Measurements from ENCODE around the gene PEX5L. TPM values are rescaled to one million over a fixed set of nuclear protein-coding genes. Genes with fewer than 3 reads are reported as not detected.
A peak's percentile ranks its signal among the peaks of the same experiment; 100 is the strongest.

PEX5L gene
- total RNA-seq, 6 experiments from 2014 or later: 0.09 to 0.28 (median 0.11) TPM; not detected in 1

DNA sequence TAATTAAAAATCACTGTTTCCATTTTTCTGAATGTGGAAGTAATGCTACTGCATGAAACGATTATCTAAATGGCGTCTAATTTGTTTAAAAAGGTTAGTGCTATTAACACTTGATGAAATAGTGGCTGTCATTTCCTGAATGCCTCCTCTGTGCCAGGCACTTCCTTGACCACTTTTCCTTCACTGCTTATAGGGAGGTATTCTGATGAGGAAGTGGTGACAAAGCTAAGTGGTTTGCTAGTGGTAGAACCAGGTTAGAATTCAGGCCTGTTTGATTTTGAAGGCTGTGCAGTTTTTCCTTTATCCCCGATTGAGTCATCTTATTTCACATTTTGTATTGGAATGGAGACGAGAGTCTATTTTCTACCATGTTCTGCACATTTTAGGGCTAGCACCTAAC, 264.9 kb downstream of the PEX5L start:
- H3K4me1 Mint-ChIP-seq (ENCODE audit: low read depth): peaks cover 18% of the 10 kb centered on the region
- H3K27me3 Mint-ChIP-seq (ENCODE audit: insufficient read depth): no peaks in the 10 kb centered on the region; the same call in 1 of the 2 replicates
- peaks cover 30% of the 10 kb centered on the region for H3K36me3 Mint-ChIP-seq (ENCODE audit: low read depth)
- no peak overlapping the region for H3K27ac Mint-ChIP-seq
- peaks cover 9% of the 10 kb centered on the region; the same call in 1 of the 2 replicates for H3K9me3 Mint-ChIP-seq
- no peak for DNase-seq
- TF ChIP-seq, protein P1, sequence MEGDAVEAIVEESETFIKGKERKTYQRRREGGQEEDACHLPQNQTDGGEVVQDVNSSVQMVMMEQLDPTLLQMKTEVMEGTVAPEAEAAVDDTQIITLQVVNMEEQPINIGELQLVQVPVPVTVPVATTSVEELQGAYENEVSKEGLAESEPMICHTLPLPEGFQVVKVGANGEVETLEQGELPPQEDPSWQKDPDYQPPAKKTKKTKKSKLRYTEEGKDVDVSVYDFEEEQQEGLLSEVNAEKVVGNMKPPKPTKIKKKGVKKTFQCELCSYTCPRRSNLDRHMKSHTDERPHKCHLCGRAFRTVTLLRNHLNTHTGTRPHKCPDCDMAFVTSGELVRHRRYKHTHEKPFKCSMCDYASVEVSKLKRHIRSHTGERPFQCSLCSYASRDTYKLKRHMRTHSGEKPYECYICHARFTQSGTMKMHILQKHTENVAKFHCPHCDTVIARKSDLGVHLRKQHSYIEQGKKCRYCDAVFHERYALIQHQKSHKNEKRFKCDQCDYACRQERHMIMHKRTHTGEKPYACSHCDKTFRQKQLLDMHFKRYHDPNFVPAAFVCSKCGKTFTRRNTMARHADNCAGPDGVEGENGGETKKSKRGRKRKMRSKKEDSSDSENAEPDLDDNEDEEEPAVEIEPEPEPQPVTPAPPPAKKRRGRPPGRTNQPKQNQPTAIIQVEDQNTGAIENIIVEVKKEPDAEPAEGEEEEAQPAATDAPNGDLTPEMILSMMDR (IDR thresholded peaks at IDR 0.05): no peak
- no peak overlapping the region for H3K4me3 Mint-ChIP-seq

DNA sequence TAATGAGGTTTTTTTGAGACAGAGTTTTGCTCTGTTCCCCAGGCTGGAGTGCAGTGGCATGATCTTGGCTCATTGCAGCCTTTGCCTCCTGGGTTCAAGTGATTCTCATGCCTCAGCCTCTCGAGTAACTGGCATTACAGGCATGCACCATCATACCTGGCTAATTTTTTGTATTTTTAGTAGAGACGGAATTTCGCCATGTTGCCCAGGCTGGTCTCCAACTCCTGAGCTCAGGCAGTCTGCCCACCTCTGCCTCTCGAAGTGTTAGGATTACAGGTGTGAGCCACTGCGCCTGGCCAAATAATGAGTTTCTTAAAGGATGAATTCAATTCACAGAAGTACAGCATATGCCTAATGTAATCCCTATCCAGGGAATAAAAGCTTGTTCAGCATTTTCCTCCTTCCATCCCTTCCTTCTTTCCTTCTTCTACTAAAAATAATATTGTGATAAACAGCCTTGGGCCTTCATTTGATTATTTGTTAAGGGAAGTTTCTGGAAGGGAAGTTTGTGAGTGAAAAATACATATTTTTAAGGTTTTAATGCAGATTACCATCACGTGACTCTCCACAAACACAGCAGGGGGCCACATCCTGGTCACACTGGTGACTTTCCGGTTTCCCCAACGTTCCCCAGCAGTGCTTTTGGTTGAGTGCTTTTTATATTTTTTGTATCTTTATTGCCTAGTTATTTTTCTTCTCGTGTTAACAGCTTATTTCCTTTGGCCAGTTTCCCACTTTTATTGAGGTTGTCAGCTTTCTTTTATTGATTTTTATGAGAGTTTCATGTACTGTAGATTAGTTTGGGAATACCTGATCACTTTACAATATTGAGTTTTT, 267.1 kb downstream of the PEX5L start:
- Mint-ChIP-seq H3K4me1 (ENCODE audit: low read depth) (peaks cover 32% of the 10 kb centered on the region), H3K36me3 (ENCODE audit: low read depth) (peaks cover 20% of the 10 kb centered on the region), H3K27me3 (ENCODE audit: insufficient read depth) (no peaks in the 10 kb centered on the region; the same call in 1 of the 2 replicates), H3K27ac (no peak overlapping the region), H3K9me3 (peaks cover 8% of the 10 kb centered on the region; the same call in 1 of the 2 replicates), H3K4me3 (no peak overlapping the region)
- TF ChIP-seq, protein P1 (IDR thresholded peaks at IDR 0.05): no peak
- no peak for DNase-seq

DNA sequence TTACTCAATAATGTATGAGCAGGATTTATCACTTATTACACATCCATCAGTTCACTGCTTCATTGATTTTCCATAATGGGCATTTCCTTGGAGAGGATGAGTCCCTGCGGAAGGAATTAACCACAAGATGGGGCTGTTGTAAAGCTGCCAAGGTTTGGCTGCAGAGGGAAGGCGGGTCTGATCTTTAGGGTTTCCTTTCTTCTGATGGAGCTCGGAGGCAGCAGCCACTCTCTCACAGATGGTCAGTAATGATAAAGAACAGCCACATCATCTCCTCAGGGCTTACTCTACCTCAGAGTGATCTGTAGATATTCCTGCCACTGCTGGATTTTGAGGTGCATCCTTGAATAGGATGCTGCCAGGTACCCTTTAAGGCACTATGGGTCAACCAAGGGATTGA, 268.7 kb downstream of the PEX5L start:
- peak; percentile 74 for DNase-seq
- H3K4me3 Mint-ChIP-seq: no peak overlapping the region
- TF ChIP-seq, protein P1 (IDR thresholded peaks at IDR 0.05): peak; percentile 85
- no peaks in the 10 kb centered on the region; the same call in 1 of the 2 replicates for H3K27me3 Mint-ChIP-seq (ENCODE audit: insufficient read depth)
- no peaks in the 10 kb centered on the region for H3K9me3 Mint-ChIP-seq
- peaks cover 41% of the 10 kb centered on the region for H3K4me1 Mint-ChIP-seq (ENCODE audit: low read depth)
- H3K36me3 Mint-ChIP-seq (ENCODE audit: low read depth): peaks cover 4% of the 10 kb centered on the region
- peak overlapping the region; percentile 54 for H3K27ac Mint-ChIP-seq

DNA sequence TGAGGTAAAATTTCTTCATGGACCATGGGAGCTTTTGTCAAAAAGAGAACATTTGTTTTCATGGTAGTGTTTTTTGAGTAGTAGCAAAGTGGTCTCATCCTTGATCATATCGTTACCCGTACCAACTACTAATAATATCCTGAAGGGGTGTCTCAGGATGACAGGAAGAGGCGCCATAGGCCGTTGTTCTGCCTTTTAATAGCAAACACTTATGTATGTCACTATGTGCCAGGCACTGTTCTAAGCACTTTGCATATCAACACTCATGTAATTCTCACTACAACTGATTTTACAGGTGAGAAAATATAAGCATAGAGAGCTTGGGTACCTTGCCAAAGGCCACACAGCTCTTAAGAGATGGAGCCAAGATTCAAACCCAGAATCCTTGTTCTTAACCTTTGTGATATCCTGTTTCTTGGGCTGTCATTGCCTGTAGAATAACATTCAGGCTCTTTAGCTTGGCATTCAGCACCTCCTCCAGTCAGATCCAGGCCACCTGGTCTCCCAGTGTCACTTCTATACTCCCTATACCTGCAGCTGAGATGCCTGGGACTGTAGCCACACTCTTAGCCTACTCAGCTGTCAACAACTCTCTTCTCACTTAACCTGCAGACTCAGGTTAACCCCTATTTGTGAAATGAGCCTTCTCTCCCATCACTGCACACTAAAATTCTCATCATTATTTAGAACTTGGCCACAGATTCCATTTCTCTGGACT, 270.2 kb downstream of the PEX5L start:
- Mint-ChIP-seq H3K4me1 (ENCODE audit: low read depth) (peaks cover 41% of the 10 kb centered on the region), H3K9me3 (no peaks in the 10 kb centered on the region), H3K4me3 (no peak overlapping the region), H3K36me3 (ENCODE audit: low read depth) (peaks cover 7% of the 10 kb centered on the region), H3K27ac (no peak overlapping the region), H3K27me3 (ENCODE audit: insufficient read depth) (no peaks in the 10 kb centered on the region; the same call in 1 of the 2 replicates)
- TF ChIP-seq, protein P1 (IDR thresholded peaks at IDR 0.05): no peak
- no peak for DNase-seq

DNA sequence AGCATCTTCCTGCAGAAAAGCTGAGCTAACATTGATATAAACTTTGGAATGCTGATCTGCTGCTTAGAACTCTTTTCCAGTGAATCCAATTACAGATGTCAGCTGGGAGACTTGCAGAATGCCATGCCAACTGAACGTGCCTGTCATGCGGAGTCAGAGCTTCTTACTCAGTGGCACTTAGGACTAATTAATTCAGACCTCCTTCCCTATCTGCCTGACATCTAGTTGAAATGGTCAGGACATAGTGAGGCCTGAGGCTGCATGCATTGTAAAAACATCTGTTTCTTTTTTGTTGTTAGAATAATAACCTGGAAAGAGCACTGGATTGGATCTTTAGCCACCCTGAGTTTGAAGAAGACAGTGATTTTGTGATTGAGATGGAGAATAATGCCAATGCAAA, 271.3 kb downstream of the PEX5L start:
- peak; percentile 61 for DNase-seq
- Mint-ChIP-seq H3K27ac (no peak overlapping the region), H3K4me1 (ENCODE audit: low read depth) (peaks cover 48% of the 10 kb centered on the region), H3K4me3 (no peak overlapping the region), H3K36me3 (ENCODE audit: low read depth) (peaks cover 16% of the 10 kb centered on the region), H3K9me3 (no peaks in the 10 kb centered on the region), H3K27me3 (ENCODE audit: insufficient read depth) (no peaks in the 10 kb centered on the region)
- TF ChIP-seq, protein P1 (IDR thresholded peaks at IDR 0.05): no peak
